ENCODE results near the gene RPL41. TPM values are rescaled to one million over a fixed set of nuclear protein-coding genes. Genes with fewer than 3 reads are reported as not detected.
A peak's percentile ranks its signal among the peaks of the same experiment; 100 is the strongest.

The RPL41 gene
- total and polyA plus RNA-seq, 9 of the 15 experiments (the other 6 are each of a cell fraction or from before 2014, with no cell fraction given) = 3,403 to 11,276 (median 5,604) TPM

DNA sequence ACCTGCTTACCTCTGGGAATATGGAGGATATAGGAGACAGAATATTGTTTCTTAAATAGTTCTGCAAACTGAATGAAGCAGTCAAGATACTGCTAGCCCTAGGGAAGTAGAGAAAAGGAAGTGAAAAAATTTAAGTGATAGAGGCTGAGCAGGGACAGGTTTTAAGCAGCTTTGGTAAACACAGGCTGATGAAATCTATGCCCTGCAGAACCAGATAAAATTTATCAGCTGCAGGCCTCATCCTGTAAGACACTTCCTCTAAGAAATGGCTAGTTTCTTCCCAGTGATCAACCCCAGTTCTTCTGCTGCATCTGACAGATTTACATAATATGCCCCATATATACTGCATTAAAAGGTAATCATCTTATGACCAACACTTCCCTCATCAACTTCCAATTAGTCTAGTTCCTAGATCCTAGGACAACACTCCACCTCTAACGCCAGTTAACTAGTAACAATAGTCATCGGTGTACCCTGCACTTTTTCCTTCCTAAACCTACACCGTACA is 10.4 kb downstream of the RPL41 start (continued):
- peak in 1 of 2 experiments; percentile 55; a peak in 1 of 4 replicates for TF ChIP-seq TEAD1 (CRISPR knock-in tag; IDR thresholded peaks at IDR 0.05)
- no peak for TF ChIP-seq HNRNPK (IDR thresholded peaks at IDR 0.05; ENCODE audit: low read depth, low read length, poor library complexity, severe bottlenecking)
- TF ChIP-seq JUN (IDR thresholded peaks at IDR 0.05; ENCODE audit: borderline replicate concordance, low read depth, low read length) = peak; percentile 54; the same call in 1 of the 2 replicates
- no peak for TF ChIP-seq JUN (CRISPR knock-in tag; IDR thresholded peaks at IDR 0.05; ENCODE audit: borderline replicate concordance)
- TF ChIP-seq, protein P1, sequence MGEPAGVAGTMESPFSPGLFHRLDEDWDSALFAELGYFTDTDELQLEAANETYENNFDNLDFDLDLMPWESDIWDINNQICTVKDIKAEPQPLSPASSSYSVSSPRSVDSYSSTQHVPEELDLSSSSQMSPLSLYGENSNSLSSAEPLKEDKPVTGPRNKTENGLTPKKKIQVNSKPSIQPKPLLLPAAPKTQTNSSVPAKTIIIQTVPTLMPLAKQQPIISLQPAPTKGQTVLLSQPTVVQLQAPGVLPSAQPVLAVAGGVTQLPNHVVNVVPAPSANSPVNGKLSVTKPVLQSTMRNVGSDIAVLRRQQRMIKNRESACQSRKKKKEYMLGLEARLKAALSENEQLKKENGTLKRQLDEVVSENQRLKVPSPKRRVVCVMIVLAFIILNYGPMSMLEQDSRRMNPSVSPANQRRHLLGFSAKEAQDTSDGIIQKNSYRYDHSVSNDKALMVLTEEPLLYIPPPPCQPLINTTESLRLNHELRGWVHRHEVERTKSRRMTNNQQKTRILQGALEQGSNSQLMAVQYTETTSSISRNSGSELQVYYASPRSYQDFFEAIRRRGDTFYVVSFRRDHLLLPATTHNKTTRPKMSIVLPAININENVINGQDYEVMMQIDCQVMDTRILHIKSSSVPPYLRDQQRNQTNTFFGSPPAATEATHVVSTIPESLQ (CRISPR knock-in tag; IDR thresholded peaks at IDR 0.05) = 0 out of 2 replicates have a peak, but pooled peaks have one; percentile 50
- TF ChIP-seq, protein P2, sequence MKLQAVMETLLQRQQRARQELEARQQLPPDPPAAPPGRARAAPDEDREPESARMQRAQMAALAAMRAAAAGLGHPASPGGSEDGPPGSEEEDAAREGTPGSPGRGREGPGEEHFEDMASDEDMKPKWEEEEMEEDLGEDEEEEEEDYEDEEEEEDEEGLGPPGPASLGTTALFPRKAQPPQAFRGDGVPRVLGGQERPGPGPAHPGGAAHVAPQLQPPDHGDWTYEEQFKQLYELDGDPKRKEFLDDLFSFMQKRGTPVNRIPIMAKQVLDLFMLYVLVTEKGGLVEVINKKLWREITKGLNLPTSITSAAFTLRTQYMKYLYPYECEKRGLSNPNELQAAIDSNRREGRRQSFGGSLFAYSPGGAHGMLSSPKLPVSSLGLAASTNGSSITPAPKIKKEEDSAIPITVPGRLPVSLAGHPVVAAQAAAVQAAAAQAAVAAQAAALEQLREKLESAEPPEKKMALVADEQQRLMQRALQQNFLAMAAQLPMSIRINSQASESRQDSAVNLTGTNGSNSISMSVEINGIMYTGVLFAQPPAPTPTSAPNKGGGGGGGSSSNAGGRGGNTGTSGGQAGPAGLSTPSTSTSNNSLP (IDR thresholded peaks at IDR 0.05; ENCODE audit: borderline replicate concordance, low read depth, low read length) = peak; percentile 82; the same call in 1 of the 2 replicates
- no peak for TF ChIP-seq E2F6 (IDR thresholded peaks at IDR 0.05; ENCODE audit: borderline replicate concordance in 1 of 2, extremely low read depth in 1 of 2, insufficient read depth in 1 of 2, insufficient read length in 1 of 2, low read depth in 1 of 2, low read length in 1 of 2, poor library complexity in 1 of 2, severe bottlenecking in 1 of 2)
- TF ChIP-seq NRF1 (conservative IDR thresholded peaks at IDR 0.05 in 1 of 2, IDR thresholded peaks at IDR 0.05 in 1 of 2) = peak in 1 of 2 experiments; percentile 13; a peak in 2 of 4 replicates
- TF ChIP-seq EP400 (IDR thresholded peaks at IDR 0.05) = peak; percentile 73
- TF ChIP-seq ZFX (CRISPR knock-in tag; IDR thresholded peaks at IDR 0.05) = 0 out of 2 replicates have a peak, but pooled peaks have one; percentile 12
- TF ChIP-seq MAFF (IDR thresholded peaks at IDR 0.05; ENCODE audit: low read length) = no peak; the same call in 1 of the 2 replicates
- TF ChIP-seq, protein P3, sequence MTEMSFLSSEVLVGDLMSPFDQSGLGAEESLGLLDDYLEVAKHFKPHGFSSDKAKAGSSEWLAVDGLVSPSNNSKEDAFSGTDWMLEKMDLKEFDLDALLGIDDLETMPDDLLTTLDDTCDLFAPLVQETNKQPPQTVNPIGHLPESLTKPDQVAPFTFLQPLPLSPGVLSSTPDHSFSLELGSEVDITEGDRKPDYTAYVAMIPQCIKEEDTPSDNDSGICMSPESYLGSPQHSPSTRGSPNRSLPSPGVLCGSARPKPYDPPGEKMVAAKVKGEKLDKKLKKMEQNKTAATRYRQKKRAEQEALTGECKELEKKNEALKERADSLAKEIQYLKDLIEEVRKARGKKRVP (CRISPR knock-in tag; IDR thresholded peaks at IDR 0.05) = peak; percentile 90
- peak; percentile 51; the same call in 1 of the 2 replicates for TF ChIP-seq STAT6 (CRISPR knock-in tag; IDR thresholded peaks at IDR 0.05)
- peak; percentile 98 for TF ChIP-seq SMARCA4 (IDR thresholded peaks at IDR 0.05)
- peak; percentile 64; the same call in 1 of the 2 replicates for TF ChIP-seq SMAD4 (CRISPR knock-in tag; conservative IDR thresholded peaks at IDR 0.05)
- peak; percentile 69 for TF ChIP-seq NEUROD1 (IDR thresholded peaks at IDR 0.05; ENCODE audit: borderline replicate concordance, low read depth, low read length, partially characterized antibody)
- TF ChIP-seq STAT5A (IDR thresholded peaks at IDR 0.05; ENCODE audit: borderline replicate concordance, low read length) = peak; percentile 79

Measured in K562 (cell line).